ENCODE results near the gene IFRD1. TPM values are rescaled to one million over a fixed set of nuclear protein-coding genes. Genes with fewer than 3 reads are reported as not detected.
A peak's percentile ranks its signal among the peaks of the same experiment; 100 is the strongest.

IFRD1 gene
- total and polyA plus RNA-seq, 3 experiments from 2014 or later: 37.9 to 58.8 (median 56.6) TPM

- Mint-ChIP-seq H3K36me3 (peaks cover 0 to 12% (median 0%) of the 10 kb centered on the region in 3 donors), H3K27me3 (peaks cover under 1 to 5% of the 10 kb centered on the region in 2 donors), H3K9me3 (no peaks in the 10 kb centered on the region), H3K4me3 (no peak overlapping the region), H3K27ac (no peak overlapping the region), H3K4me1 (peaks cover 22 to 33% (median 24%) of the 10 kb centered on the region in 3 donors)
- ChIA-PET CTCF (no interaction called here), POLR2A (no interaction called here)
- DNase-seq: no peak
- Histone ChIP-seq H3K4me3 (ENCODE audit: low read length) (no peak overlapping the region), H3K36me3 (ENCODE audit: insufficient read depth, low read length) (no peaks in the 10 kb centered on the region), H3K9me3 (ENCODE audit: low read length) (no peaks in the 10 kb centered on the region), H3K27ac (ENCODE audit: low read depth, low read length) (no peak overlapping the region), H3K4me1 (ENCODE audit: insufficient read depth, low read length) (peaks cover 22% of the 10 kb centered on the region), H3K27me3 (ENCODE audit: insufficient read depth, low read length, poor library complexity, severe bottlenecking) (no peaks in the 10 kb centered on the region)
These were observed 2.9 kb upstream of the IFRD1 start for GRCh38 chr7:112447406-112447805.

- Histone ChIP-seq H3K27ac (ENCODE audit: low read depth, low read length) (no peak overlapping the region), H3K4me1 (ENCODE audit: insufficient read depth, low read length) (peaks cover 24% of the 10 kb centered on the region), H3K9me3 (ENCODE audit: low read length) (no peaks in the 10 kb centered on the region), H3K4me3 (ENCODE audit: low read length) (no peak overlapping the region), H3K27me3 (ENCODE audit: insufficient read depth, low read length, poor library complexity, severe bottlenecking) (no peaks in the 10 kb centered on the region), H3K36me3 (ENCODE audit: insufficient read depth, low read length) (no peaks in the 10 kb centered on the region)
- DNase-seq: no peak
- peaks cover 0 to 12% (median 0%) of the 10 kb centered on the region in 3 donors for H3K36me3 Mint-ChIP-seq
- peak overlapping the region in 4 of 8 donors; percentile 8 to 99 (median 61) for H3K27ac Mint-ChIP-seq
- ChIA-PET CTCF (no interaction called here), POLR2A (no interaction called here)
- peaks cover 0 to 5% of the 10 kb centered on the region in 2 donors for H3K27me3 Mint-ChIP-seq
- H3K9me3 Mint-ChIP-seq: no peaks in the 10 kb centered on the region
- H3K4me3 Mint-ChIP-seq: peak overlapping the region in 5 of 7 donors; percentile 52 to 100 (median 72)
- peaks cover 31 to 41% (median 32%) of the 10 kb centered on the region in 3 donors for H3K4me1 Mint-ChIP-seq
These were observed 1.9 kb upstream of the IFRD1 start for GRCh38 chr7:112448381-112448780.

- peak overlapping the region in 5 of 8 donors; percentile 8 to 99 (median 98) for H3K27ac Mint-ChIP-seq
- DNase-seq: no peak
- peaks cover 0 to 5% of the 10 kb centered on the region in 2 donors for H3K27me3 Mint-ChIP-seq
- POLR2A ChIA-PET: no interaction called here
- H3K27me3 ChIP-seq (ENCODE audit: insufficient read depth, low read length, poor library complexity, severe bottlenecking): no peaks in the 10 kb centered on the region
- CTCF ChIA-PET: no interaction called here
- no peak overlapping the region for H3K27ac ChIP-seq (ENCODE audit: low read depth, low read length)
- no peak overlapping the region for H3K4me3 ChIP-seq (ENCODE audit: low read length)
- H3K9me3 Mint-ChIP-seq: no peaks in the 10 kb centered on the region
- H3K36me3 Mint-ChIP-seq: peaks cover 0 to 12% (median 0%) of the 10 kb centered on the region in 3 donors
- H3K4me1 ChIP-seq (ENCODE audit: insufficient read depth, low read length): peaks cover 24% of the 10 kb centered on the region
- H3K9me3 ChIP-seq (ENCODE audit: low read length): no peaks in the 10 kb centered on the region
- peaks cover 32 to 47% (median 37%) of the 10 kb centered on the region in 3 donors for H3K4me1 Mint-ChIP-seq
- H3K4me3 Mint-ChIP-seq: peak overlapping the region in 6 of 7 donors; percentile 92 to 100 (median 100)
- H3K36me3 ChIP-seq (ENCODE audit: insufficient read depth, low read length): no peaks in the 10 kb centered on the region
These were observed 1.4 kb upstream of the IFRD1 start for GRCh38 chr7:112448891-112449290.

GRCh38 chr7:112449353-112449752 is 907 bp upstream of the IFRD1 start:
- no peaks in the 10 kb centered on the region for H3K36me3 ChIP-seq (ENCODE audit: insufficient read depth, low read length)
- peak overlapping the region; percentile 99 for H3K27ac ChIP-seq (ENCODE audit: low read depth, low read length)
- H3K4me1 Mint-ChIP-seq: peaks cover 32 to 50% (median 39%) of the 10 kb centered on the region in 3 donors
- H3K27me3 Mint-ChIP-seq: peaks cover 0 to 5% of the 10 kb centered on the region in 2 donors
- no peaks in the 10 kb centered on the region for H3K9me3 ChIP-seq (ENCODE audit: low read length)
- peaks cover 0 to 12% (median 0%) of the 10 kb centered on the region in 3 donors for H3K36me3 Mint-ChIP-seq
- peak overlapping the region; percentile 99 for H3K4me3 ChIP-seq (ENCODE audit: low read length)
- peak overlapping the region; percentile 97 to 100 (median 99) for H3K27ac Mint-ChIP-seq
- no peaks in the 10 kb centered on the region for H3K9me3 Mint-ChIP-seq
- H3K4me1 ChIP-seq (ENCODE audit: insufficient read depth, low read length): peaks cover 24% of the 10 kb centered on the region
- POLR2A ChIA-PET: interaction anchor here (1.1 to 2.1 kb wide), 2 partner anchors 22 to 244 kb away, joined by 3 to 8 read pairs; no protein-coding TSS in a partner anchor
- H3K4me3 Mint-ChIP-seq: peak overlapping the region; percentile 92 to 100 (median 99)
- CTCF ChIA-PET: interaction anchor here (1.4 kb wide), 1 partner anchor 26 kb away, joined by 4 read pairs; no protein-coding TSS in a partner anchor
- peak in 2 of 5 donors; percentile 19 to 60 for DNase-seq
- no peaks in the 10 kb centered on the region for H3K27me3 ChIP-seq (ENCODE audit: insufficient read depth, low read length, poor library complexity, severe bottlenecking)

- Histone ChIP-seq H3K36me3 (ENCODE audit: insufficient read depth, low read length) (peaks cover 3% of the 10 kb centered on the region), H3K4me3 (ENCODE audit: low read length) (peak overlapping the region; percentile 99), H3K9me3 (ENCODE audit: low read length) (no peaks in the 10 kb centered on the region), H3K27ac (ENCODE audit: low read depth, low read length) (peak overlapping the region; percentile 99), H3K4me1 (ENCODE audit: insufficient read depth, low read length) (peaks cover 24% of the 10 kb centered on the region), H3K27me3 (ENCODE audit: insufficient read depth, low read length, poor library complexity, severe bottlenecking) (no peaks in the 10 kb centered on the region)
- Mint-ChIP-seq H3K4me1 (peaks cover 35 to 58% (median 48%) of the 10 kb centered on the region in 3 donors), H3K9me3 (no peaks in the 10 kb centered on the region), H3K27ac (peak overlapping the region; percentile 97 to 100 (median 99)), H3K27me3 (peaks cover 0 to 5% of the 10 kb centered on the region in 2 donors), H3K36me3 (peaks cover 0 to 19% (median 0%) of the 10 kb centered on the region in 3 donors), H3K4me3 (peak overlapping the region; percentile 92 to 100 (median 99))
- CTCF ChIA-PET: interaction anchor here (0.9 to 1.4 kb wide), 2 partner anchors 8 to 28 kb away, joined by 3 to 4 read pairs; no protein-coding TSS in a partner anchor
- DNase-seq: peak; percentile 72 to 91 (median 88)
- POLR2A ChIA-PET: interaction anchor here (0.6 to 2.1 kb wide), 7 partner anchors 9 to 1041 kb away, joined by 4 to 8 read pairs (median 6); partner anchors contain the start of gene ZNF277
These were observed 824 bp downstream of the IFRD1 start for GRCh38 chr7:112450807-112451761.

- Mint-ChIP-seq H3K36me3 (peaks cover 0 to 30% (median 0%) of the 10 kb centered on the region in 3 donors), H3K27ac (peak overlapping the region in 7 of 8 donors; percentile 78 to 100 (median 98)), H3K4me3 (peak overlapping the region; percentile 92 to 100 (median 99)), H3K27me3 (peaks cover 0 to 5% of the 10 kb centered on the region in 2 donors), H3K4me1 (peaks cover 35 to 58% (median 48%) of the 10 kb centered on the region in 3 donors), H3K9me3 (no peaks in the 10 kb centered on the region)
- peak overlapping the region; percentile 99 for H3K4me3 ChIP-seq (ENCODE audit: low read length)
- peak overlapping the region; percentile 99 for H3K27ac ChIP-seq (ENCODE audit: low read depth, low read length)
- no peaks in the 10 kb centered on the region for H3K9me3 ChIP-seq (ENCODE audit: low read length)
- no peak for DNase-seq
- H3K27me3 ChIP-seq (ENCODE audit: insufficient read depth, low read length, poor library complexity, severe bottlenecking): no peaks in the 10 kb centered on the region
- ChIA-PET CTCF (no interaction called here), POLR2A (no interaction called here)
- peaks cover 15% of the 10 kb centered on the region for H3K36me3 ChIP-seq (ENCODE audit: insufficient read depth, low read length)
- peaks cover 24% of the 10 kb centered on the region for H3K4me1 ChIP-seq (ENCODE audit: insufficient read depth, low read length)
These were observed 2.0 kb downstream of the IFRD1 start for GRCh38 chr7:112452102-112452888.

GRCh38 chr7:112453505-112454171 is 3.4 kb downstream of the IFRD1 start:
- peak overlapping the region in 1 of 7 donors; percentile 56 for H3K4me3 Mint-ChIP-seq
- Histone ChIP-seq H3K36me3 (ENCODE audit: insufficient read depth, low read length) (peaks cover 16% of the 10 kb centered on the region), H3K4me3 (ENCODE audit: low read length) (no peak overlapping the region), H3K27me3 (ENCODE audit: insufficient read depth, low read length, poor library complexity, severe bottlenecking) (no peaks in the 10 kb centered on the region), H3K27ac (ENCODE audit: low read depth, low read length) (no peak overlapping the region), H3K4me1 (ENCODE audit: insufficient read depth, low read length) (peaks cover 24% of the 10 kb centered on the region), H3K9me3 (ENCODE audit: low read length) (no peaks in the 10 kb centered on the region)
- peak overlapping the region in 1 of 8 donors; percentile 35 for H3K27ac Mint-ChIP-seq
- ChIA-PET CTCF (no interaction called here), POLR2A (no interaction called here)
- peaks cover 34 to 57% (median 48%) of the 10 kb centered on the region in 3 donors for H3K4me1 Mint-ChIP-seq
- no peak for DNase-seq
- H3K9me3 Mint-ChIP-seq: no peaks in the 10 kb centered on the region
- H3K27me3 Mint-ChIP-seq: peaks cover 0 to 5% of the 10 kb centered on the region in 2 donors
- peaks cover 2 to 40% (median 3%) of the 10 kb centered on the region in 3 donors for H3K36me3 Mint-ChIP-seq

Data from CD8-positive, alpha-beta memory T cell (primary cell).